GM21360 (cell line): ENCODE measurements around the gene PPARD.
"Not testable (repeated sequence)": the region's sequence is repeated elsewhere in the genome, so short reads cannot be mapped to it uniquely, and the experiment has no call there.

Source experiments
- ATAC-seq: cut with Tn5 transposase; IDR thresholded peaks from one replicate; pipeline ENCODE4 v1.9.1; 2021; ENCODE audit warnings: mild to moderate bottlenecking, moderate library complexity; ENCODE audit not compliant: unreplicated experiment

The PPARD gene

GRCh38 chr6:35312076-35312800 lies 30.1 kb upstream of the PPARD start:
- no peak for ATAC-seq

GRCh38 chr6:35312807-35313206 lies 29.6 kb upstream of the PPARD start:
- ATAC-seq, result no peak

- ATAC-seq, result no peak
Observed at GRCh38 chr6:35317483-35318195, 24.7 kb upstream of the PPARD start.

- no peak for ATAC-seq
Observed at GRCh38 chr6:35318196-35319171, 23.9 kb upstream of the PPARD start.

GRCh38 chr6:35319346-35320030 lies 22.9 kb upstream of the PPARD start:
- ATAC-seq, result no peak

- no peak for ATAC-seq
Observed at GRCh38 chr6:35320031-35320410, 22.3 kb upstream of the PPARD start.

- no peak for ATAC-seq
Observed at GRCh38 chr6:35321091-35321490, 21.3 kb upstream of the PPARD start.

- ATAC-seq, result no peak
Observed at GRCh38 chr6:35327349-35328027, 14.9 kb upstream of the PPARD start.

- ATAC-seq, result no peak
Observed at GRCh38 chr6:35328108-35328723, 14.1 kb upstream of the PPARD start.

GRCh38 chr6:35328965-35329364 lies 13.4 kb upstream of the PPARD start:
- not testable (repeated sequence) for ATAC-seq

GRCh38 chr6:35330541-35331119 lies 11.7 kb upstream of the PPARD start:
- no peak for ATAC-seq

GRCh38 chr6:35332074-35332887 lies 10.1 kb upstream of the PPARD start:
- not testable (repeated sequence) for ATAC-seq

GRCh38 chr6:35341557-35341956 lies 801 bp upstream of the PPARD start:
- no peak for ATAC-seq

- no peak for ATAC-seq
Observed at GRCh38 chr6:35343092-35343834, 905 bp downstream of the PPARD start.

- no peak for ATAC-seq
Observed at GRCh38 chr6:35343835-35344550, 1.6 kb downstream of the PPARD start.

GRCh38 chr6:35351422-35351821 lies 9.1 kb downstream of the PPARD start:
- no peak for ATAC-seq

GRCh38 chr6:35352735-35353134 lies 10.4 kb downstream of the PPARD start:
- no peak for ATAC-seq
